Inflammatory macrophage treated with lipopolysaccharide for 4 hours (primary cell): ENCODE results near the gene DLX3.
"Not testable (repeated sequence)": the region's sequence is repeated elsewhere in the genome, so short reads cannot be mapped to it uniquely, and the experiment has no call there.

Experiments used
- DNase-seq: peaks from one replicate; pipeline ENCODE4 v3.0.0-alpha.2; 2020

The DLX3 gene

GRCh38 chr17:49995055-49995738 lies at the start of gene DLX3:
DLX3 (minus strand) TSS chr17:49995224; CDS start chr17:49994998, 226 bp downstream.
- peak; percentile 52 for DNase-seq

- DNase-seq = no peak
These were observed 49.5 kb upstream of the DLX3 start for GRCh38 chr17:50044483-50044882.

GRCh38 chr17:50043290-50044148 lies 48.5 kb upstream of the DLX3 start:
- DNase-seq = no peak

- no peak for DNase-seq
These were observed 47.2 kb upstream of the DLX3 start for GRCh38 chr17:50042211-50042610.

GRCh38 chr17:50040496-50040895 lies 45.5 kb upstream of the DLX3 start:
- DNase-seq = not testable (repeated sequence)

- DNase-seq = no peak
These were observed 44.0 kb upstream of the DLX3 start for GRCh38 chr17:50039058-50039457.

- DNase-seq = no peak
These were observed 42.5 kb upstream of the DLX3 start for GRCh38 chr17:50037321-50038107.

- DNase-seq = no peak
These were observed 41.6 kb upstream of the DLX3 start for GRCh38 chr17:50036455-50037261.

- no peak for DNase-seq
These were observed 40.9 kb upstream of the DLX3 start for GRCh38 chr17:50035945-50036344.

- no peak for DNase-seq
These were observed 40.4 kb upstream of the DLX3 start for GRCh38 chr17:50035421-50035879.

GRCh38 chr17:50034498-50035364 lies 39.7 kb upstream of the DLX3 start:
- no peak for DNase-seq

GRCh38 chr17:50033316-50033715 lies 38.3 kb upstream of the DLX3 start:
- no peak for DNase-seq

- no peak for DNase-seq
These were observed 34.2 kb upstream of the DLX3 start for GRCh38 chr17:50029185-50029584.

GRCh38 chr17:50028736-50029120 lies 33.7 kb upstream of the DLX3 start:
- DNase-seq = no peak

- peak; percentile 27 for DNase-seq
These were observed 33.1 kb upstream of the DLX3 start for GRCh38 chr17:50027881-50028735.

- peak; percentile 71 for DNase-seq
These were observed 32.3 kb upstream of the DLX3 start for GRCh38 chr17:50027172-50027880.

- DNase-seq = peak; percentile 68
These were observed 31.8 kb upstream of the DLX3 start for GRCh38 chr17:50026837-50027171.

GRCh38 chr17:50026046-50026675 lies 31.1 kb upstream of the DLX3 start:
- DNase-seq = no peak

GRCh38 chr17:50024808-50025207 lies 29.8 kb upstream of the DLX3 start:
- DNase-seq = no peak
